ENCODE results near the gene CAPSL.
"Not testable (repeated sequence)": the region's sequence is repeated elsewhere in the genome, so short reads cannot be mapped to it uniquely, and the experiment has no call there.

The CAPSL gene

GRCh38 chr5:35877655-35878054 lies 60.8 kb downstream of the CAPSL start:
- no peak for DNase-seq

- no peak for DNase-seq
Measured at GRCh38 chr5:35876922-35877321, 61.5 kb downstream of the CAPSL start.

DNA sequence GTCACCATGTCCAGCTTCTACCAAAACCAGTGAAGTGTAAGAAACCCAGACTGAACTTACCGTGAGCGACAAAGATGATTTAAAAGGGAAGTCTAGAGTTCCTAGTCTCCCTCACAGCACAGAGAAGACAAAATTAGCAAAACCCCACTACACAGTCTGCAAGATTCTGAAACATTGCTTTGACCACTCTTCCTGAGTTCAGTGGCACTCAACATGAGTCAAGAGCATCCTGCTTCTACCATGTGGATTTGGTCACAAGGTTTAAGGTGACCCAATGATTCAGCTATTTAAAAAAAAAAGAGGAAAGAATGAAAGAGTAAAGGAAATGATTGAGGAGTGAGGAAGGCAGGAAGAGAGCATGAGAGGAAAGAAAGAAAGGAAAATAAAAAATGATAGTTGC lies 62.0 kb downstream of the CAPSL start:
- DNase-seq: no peak

DNA sequence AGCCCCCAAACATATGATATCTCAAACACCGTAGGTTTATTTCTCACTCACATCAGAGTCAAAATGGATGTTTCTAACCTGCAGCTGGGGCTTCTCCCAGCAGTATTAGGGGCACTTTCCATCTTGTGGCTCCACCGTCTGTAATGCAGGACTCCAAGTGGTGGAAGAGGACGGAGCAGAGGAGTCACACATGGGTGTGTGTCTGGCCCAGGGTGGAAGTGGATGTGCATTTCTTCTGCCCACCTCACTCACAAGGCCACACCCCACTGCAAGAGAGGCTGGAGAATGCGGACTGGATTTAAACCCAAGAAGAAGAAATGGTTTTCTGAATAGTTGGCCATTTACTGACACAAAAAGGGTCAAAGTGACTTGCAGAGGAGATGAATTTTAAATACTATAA lies 67.8 kb downstream of the CAPSL start:
- no peak for DNase-seq

- DNase-seq: no peak
Measured at GRCh38 chr5:35869685-35870277, 68.6 kb downstream of the CAPSL start.

GRCh38 chr5:35867998-35868397 lies 70.4 kb downstream of the CAPSL start:
- DNase-seq: no peak

GRCh38 chr5:35863159-35863558 lies 75.3 kb downstream of the CAPSL start:
- DNase-seq: no peak

- DNase-seq: no peak
Measured at GRCh38 chr5:35862126-35862525, 76.3 kb downstream of the CAPSL start.

- no peak for DNase-seq
Measured at GRCh38 chr5:35861718-35862117, 76.7 kb downstream of the CAPSL start.

- no peak for DNase-seq
Measured at GRCh38 chr5:35860686-35861085, 77.7 kb downstream of the CAPSL start.

DNA sequence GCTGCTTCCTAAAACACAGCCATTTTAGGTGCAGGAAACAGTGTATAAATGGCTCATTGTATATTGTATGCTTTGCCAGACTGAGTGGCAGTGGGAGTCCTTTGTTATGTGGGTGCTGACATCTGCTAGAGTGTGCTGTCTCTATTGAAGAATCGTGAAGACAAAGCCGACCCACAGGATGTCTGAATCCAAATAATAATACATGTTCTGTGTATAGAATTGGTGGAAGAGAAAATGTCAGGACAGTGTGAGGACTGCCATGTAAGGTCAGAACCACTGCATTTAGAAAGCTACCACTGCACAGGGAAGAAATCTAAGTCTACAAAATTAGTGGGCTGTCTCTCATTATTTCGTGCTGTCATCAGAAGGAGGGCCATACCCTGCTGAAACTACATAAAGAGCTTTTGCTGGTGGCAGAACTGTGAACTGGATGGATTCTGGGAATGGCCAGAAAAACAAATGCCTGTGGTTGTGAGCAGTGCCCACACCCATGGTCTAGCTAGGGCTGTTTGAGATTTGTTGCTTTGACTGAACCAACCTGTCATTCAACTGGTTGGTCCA lies 79.2 kb downstream of the CAPSL start:
- no peak for DNase-seq

- DNase-seq: no peak
Measured at GRCh38 chr5:35857606-35858205, 80.7 kb downstream of the CAPSL start.

GRCh38 chr5:35856765-35857351 lies 81.6 kb downstream of the CAPSL start, which contains the start of gene IL7R:
Gene IL7R, plus strand, starts transcription at chr5:35856891. Its CDS starts 87 bp downstream, at chr5:35856978.
- no peak for DNase-seq

DNA sequence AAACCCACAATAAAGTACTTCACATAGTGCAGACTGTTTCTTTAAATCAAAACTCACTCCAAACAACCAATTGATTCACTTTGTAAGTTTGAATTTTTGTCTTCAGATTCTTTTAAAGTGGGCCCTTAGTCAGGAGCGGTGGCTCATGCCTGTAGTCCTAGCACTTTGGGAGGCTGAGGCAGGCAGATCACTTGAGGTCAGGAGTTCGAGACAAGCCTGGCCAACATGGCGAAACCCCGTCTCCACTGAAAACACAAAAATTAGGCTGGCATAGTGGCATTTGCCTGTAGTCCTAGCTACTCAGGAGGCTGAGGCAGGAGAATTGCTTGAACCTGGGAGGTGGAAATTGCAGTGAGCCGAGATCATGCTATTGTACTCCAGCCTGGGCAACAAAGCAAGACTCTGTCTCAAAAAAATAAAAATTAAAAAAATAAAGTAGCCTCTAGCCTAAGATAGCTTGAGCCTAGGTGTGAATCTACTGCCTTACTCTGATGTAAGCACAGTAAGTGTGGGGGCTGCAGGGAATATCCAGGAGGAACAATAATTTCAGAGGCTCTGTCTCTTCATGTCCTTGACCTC lies 82.1 kb downstream of the CAPSL start:
- DNase-seq: not testable (repeated sequence)

GRCh38 chr5:35855187-35855586 lies 83.2 kb downstream of the CAPSL start:
- DNase-seq: no peak

Measured in nucleus accumbens (tissue), 56 donors.